HG03439 (cell line): Measurements from ENCODE around the gene NRG2.

Experiments used
- ATAC-seq: cut with Tn5 transposase; IDR thresholded peaks from one replicate; pipeline ENCODE4 v1.9.1; 2021; ENCODE audit warnings: mild to moderate bottlenecking, moderate library complexity; ENCODE audit not compliant: unreplicated experiment

Gene NRG2

GRCh38 chr5:139975306-139975705 lies 67.8 kb downstream of the NRG2 start:
- ATAC-seq: no peak

GRCh38 chr5:139974661-139975060 lies 68.4 kb downstream of the NRG2 start:
- ATAC-seq: no peak

GRCh38 chr5:139971202-139971725 lies 71.8 kb downstream of the NRG2 start:
- no peak for ATAC-seq

- no peak for ATAC-seq
Observed at GRCh38 chr5:139969318-139969717, 73.8 kb downstream of the NRG2 start.

- ATAC-seq: peak; percentile 95
Observed at GRCh38 chr5:139968547-139969261, 74.4 kb downstream of the NRG2 start.

GRCh38 chr5:139967353-139967752 lies 75.7 kb downstream of the NRG2 start:
- no peak for ATAC-seq

- ATAC-seq: no peak
Observed at GRCh38 chr5:139966856-139967255, 76.2 kb downstream of the NRG2 start.

- ATAC-seq: no peak
Observed at GRCh38 chr5:139964994-139965565, 78.0 kb downstream of the NRG2 start.

GRCh38 chr5:139964266-139964993 lies 78.7 kb downstream of the NRG2 start:
- ATAC-seq: no peak

GRCh38 chr5:139962445-139962844 lies 80.7 kb downstream of the NRG2 start:
- ATAC-seq: no peak

- peak; percentile 20 for ATAC-seq
Observed at GRCh38 chr5:139961435-139962157, 81.5 kb downstream of the NRG2 start.

- ATAC-seq: peak; percentile 78
Observed at GRCh38 chr5:139960723-139961383, 82.2 kb downstream of the NRG2 start.

- no peak for ATAC-seq
Observed at GRCh38 chr5:139958432-139959148, 84.5 kb downstream of the NRG2 start.

- ATAC-seq: no peak
Observed at GRCh38 chr5:139956342-139956741, 86.8 kb downstream of the NRG2 start.

- no peak for ATAC-seq
Observed at GRCh38 chr5:139955616-139956273, 87.4 kb downstream of the NRG2 start.

- no peak for ATAC-seq
Observed at GRCh38 chr5:139955053-139955605, 88.0 kb downstream of the NRG2 start.

- no peak for ATAC-seq
Observed at GRCh38 chr5:139954462-139954861, 88.6 kb downstream of the NRG2 start.

- ATAC-seq: no peak
Observed at GRCh38 chr5:139954022-139954421, 89.1 kb downstream of the NRG2 start.

GRCh38 chr5:139952574-139952973 lies 90.5 kb downstream of the NRG2 start:
- no peak for ATAC-seq
